GM12878 (cell line): Measurements from ENCODE around the gene RTP3. TPM values are rescaled to one million over a fixed set of nuclear protein-coding genes. Genes with fewer than 3 reads are reported as not detected.

ENCODE experiments used
- ATAC-seq: fragments of 200-7000 bp; cut with Tn5 transposase; 3 replicates; pipeline ENCODE4 v1.9.1; 2020; ENCODE audit warnings: mild to moderate bottlenecking, moderate library complexity
- BruUV-seq: library from RNA; stranded (reverse); fragments of 400-500 nt; replicated peaks from 2 replicates; lab custom pipeline; 2021; lab: Mats Ljungman, UMichigan
- CTCF ChIA-PET: fragments of 300-600 bp; sonication (Branson Sonifier 250); formaldehyde crosslinking; extraction: SDS; loops from one replicate; lab custom pipeline; 2021; ENCODE audit warnings: inconsistent platforms; lab: Yijun Ruan, JAX
- POLR2A ChIA-PET: fragments of 350-600 bp; formaldehyde crosslinking; extraction: SDS; loops from one replicate; lab custom pipeline; 2021; ENCODE audit warnings: inconsistent platforms; lab: Charles Lee
- RAD21 ChIA-PET: fragments of 300-600 bp; sonication (Branson Sonifier 250); formaldehyde crosslinking; loops from one replicate; lab custom pipeline; 2023; ENCODE audit warnings: antibody characterized with exemption; ENCODE audit not compliant: unreplicated experiment; lab: Charles Lee
- SMC1A ChIA-PET: fragments of 300-600 bp; sonication (Branson Sonifier 250); formaldehyde crosslinking; loops from one replicate; lab custom pipeline; 2023; ENCODE audit not compliant: unreplicated experiment, uncharacterized antibody; lab: Charles Lee
- DNase-seq: peaks from one replicate; pipeline ENCODE4 v3.0.0-alpha.2; 2011; ENCODE audit warnings: low read depth, low spot score
- FAIRE-seq: peaks from 3 replicates; lab custom pipeline; 2011; peaks lifted over from hg19 to GRCh38; lab: Jason Lieb, UNC
- H2AFZ ChIP-seq: 2 replicates; pipeline ENCODE4 v1.6.0; 2011; ENCODE audit warnings: low read depth, low read length, control low read depth; ENCODE audit not compliant: control insufficient read depth
- H3K27ac ChIP-seq: 2 replicates; pipeline ENCODE4 v1.5.1; 2011; ENCODE audit warnings: control low read depth; ENCODE audit not compliant: control insufficient read depth, insufficient read depth
- H3K27me3 ChIP-seq, 2 experiments: replicated peaks in 1 of 2; 2 replicates each; pipeline versions ENCODE4 v1.6.0 to v1.6.1; 2011; ENCODE audit warnings: low read length in 1 of 2; ENCODE audit not compliant: control insufficient read depth in 2 of 2, insufficient read depth in 2 of 2
- H3K36me3 ChIP-seq, 2 experiments: 2 replicates each; pipeline ENCODE4 v1.5.1; 2011; ENCODE audit warnings: low read length in 1 of 2; ENCODE audit not compliant: control insufficient read depth in 2 of 2, insufficient read depth in 2 of 2
- H3K4me1 ChIP-seq: 2 replicates; pipeline ENCODE4 v1.6.1; 2011; ENCODE audit warnings: mild to moderate bottlenecking, low read length, moderate library complexity, mixed read lengths; ENCODE audit not compliant: control insufficient read depth, insufficient read depth
- H3K4me2 ChIP-seq: 2 replicates; pipeline ENCODE4 v1.6.0; 2011; ENCODE audit warnings: control low read depth; ENCODE audit not compliant: control insufficient read depth, insufficient read depth
- H3K4me3 ChIP-seq: fragments of 200-600 bp; sonication (generic); 2 replicates; pipeline ENCODE4 v1.5.1; 2016
- H3K79me2 ChIP-seq: 2 replicates; pipeline ENCODE4 v1.6.0; 2011; ENCODE audit warnings: low read length; ENCODE audit not compliant: control insufficient read depth, insufficient read depth
- H3K9ac ChIP-seq: 2 replicates; pipeline ENCODE4 v1.8.0; 2011; ENCODE audit warnings: low read length, control low read depth, mixed read lengths; ENCODE audit not compliant: control insufficient read depth, insufficient read depth
- H3K9me3 ChIP-seq: replicated peaks from 3 replicates; pipeline ENCODE4 v1.5.1; 2011; ENCODE audit warnings: mild to moderate bottlenecking, low read length; ENCODE audit not compliant: control insufficient read depth, insufficient read depth
- H4K20me1 ChIP-seq: 2 replicates; pipeline ENCODE4 v1.6.0; 2011; ENCODE audit not compliant: control insufficient read depth, insufficient read depth
- CBFB ChIP-seq: IDR thresholded peaks from 2 replicates; pipeline ENCODE4 v1.6.1; 2016; ENCODE audit warnings: antibody characterized with exemption, low read depth
- CREB1 ChIP-seq: IDR thresholded peaks from 2 replicates; pipeline ENCODE4 v1.6.1; 2012; ENCODE audit warnings: low read depth, mild to moderate bottlenecking, inconsistent platforms
- EZH2 ChIP-seq: IDR thresholded peaks from 2 replicates; pipeline ENCODE4 v1.6.1; 2012; ENCODE audit warnings: low read depth, mild to moderate bottlenecking, control low read depth, inconsistent platforms, low read length, borderline replicate concordance; ENCODE audit not compliant: control insufficient read depth
- LARP7 ChIP-seq: fragments of 450-650 bp; IDR thresholded peaks from 2 replicates; pipeline ENCODE4 v1.6.1; 2017; ENCODE audit warnings: mild to moderate bottlenecking
- MLLT1 ChIP-seq: fragments of 450-650 bp; IDR thresholded peaks from 2 replicates; pipeline ENCODE4 v1.6.1; 2016; ENCODE audit warnings: mild to moderate bottlenecking
- MYC ChIP-seq: IDR thresholded peaks from 2 replicates; pipeline ENCODE4 v1.6.1; 2011; ENCODE audit warnings: mild to moderate bottlenecking, low read length, moderate library complexity, inconsistent platforms; ENCODE audit not compliant: insufficient read depth, insufficient replicate concordance, insufficient read length, severe bottlenecking
- NR2C1 ChIP-seq: fragments of 450-650 bp; IDR thresholded peaks from 2 replicates; pipeline ENCODE4 v1.6.1; 2017; ENCODE audit warnings: antibody characterized with exemption, mild to moderate bottlenecking, moderate library complexity
- NR2F1 ChIP-seq: fragments of 450-650 bp; conservative IDR thresholded peaks from 2 replicates; pipeline ENCODE4 v1.6.1; 2017; ENCODE audit warnings: mild to moderate bottlenecking
- REST ChIP-seq: IDR thresholded peaks from 2 replicates; pipeline ENCODE4 v1.6.1; 2012; ENCODE audit warnings: mild to moderate bottlenecking, low read depth, low read length
- SMC3 ChIP-seq: IDR thresholded peaks from 2 replicates; pipeline ENCODE4 v1.6.1; 2011; ENCODE audit warnings: low read length, improper control_type of control experiment, borderline replicate concordance
- TCF3 ChIP-seq: IDR thresholded peaks from 2 replicates; pipeline ENCODE4 v1.6.1; 2012; ENCODE audit warnings: low read depth, mild to moderate bottlenecking, low read length, borderline replicate concordance; ENCODE audit not compliant: insufficient read depth
- ZBTB11 ChIP-seq: fragments of 450-650 bp; formaldehyde crosslinking; IDR thresholded peaks from 2 replicates; pipeline ENCODE4 v1.5.0; 2022; ENCODE audit warnings: mild to moderate bottlenecking, missing genetic modification characterization
- ZBTB33 ChIP-seq: fragments of 450-650 bp; IDR thresholded peaks from 2 replicates; pipeline ENCODE4 v1.6.1; 2017; ENCODE audit warnings: mild to moderate bottlenecking
- WGBS: methylation state at CpG from one replicate; pipeline ENCODE4 v1.1.6; 2016; ENCODE audit warnings: low lambda C conversion rate; ENCODE audit not compliant: insufficient replicate concordance, insufficient coverage; ENCODE audit errors: missing lambda C conversion rate; 5-methylcytosine and 5-hydroxymethylcytosine counted together
- in situ Hi-C: fragments of 300-500 bp; cut with MboI; formaldehyde crosslinking; loops from 9 replicates; pipeline ENCODE4 v1.14.3; 2018; ENCODE audit warnings: mixed read lengths
- intact Hi-C: fragments of 100-400 bp; cut with micrococcal nuclease; formaldehyde crosslinking; loops from one replicate; pipeline ENCODE4 v1.14.2; 2022; ENCODE audit not compliant: unreplicated experiment
- polyA plus RNA-seq, 11 experiments: library from polyadenylated mRNA; depleted of rRNA in 4 of 11; unstranded in 6 of 11; stranded (reverse) in 5 of 11; fragments of >200 nt; fragmentation: Nextera tagmentation in 4 of 11; fragmentation: Illumina TruSeq in 1 of 11; extraction: Ambion mirVana in 4 of 11; extraction: Trizol in 1 of 11; gene quantifications; 1 replicate in 1 of 11; 2 replicates in 10 of 11; pipeline versions ENCODE4 v1.2.1 to v1.2.3, GENCODE V29; 2011 to 2016; ENCODE audit warnings: inconsistent platforms in 2 of 11, missing spikeins in 2 of 11, low read depth in 1 of 11
- total RNA-seq, 4 experiments: library from RNA; depleted of rRNA in 3 of 4; stranded (reverse); fragments of >200 nt in 3 of 4; fragmentation: Illumina TruSeq in 1 of 4; extraction: Trizol in 1 of 4; gene quantifications; 2 replicates each; pipeline versions ENCODE4 v1.2.1 to v1.2.3, GENCODE V29; 2013 to 2021

Gene RTP3
- total and polyA plus RNA-seq, 10 of the 15 experiments (the other 5 are each of a cell fraction or from before 2014, with no cell fraction given), result 0.06 TPM; not detected in 9

GRCh38 chr3:46482632-46483350, 15.0 kb upstream of the RTP3 start:
- Histone ChIP-seq H3K27ac (no peak overlapping the region), H3K9ac (no peak overlapping the region), H3K27me3 (peaks cover 4 to 6% of the 10 kb centered on the region in 2 experiments), H3K4me1 (no peaks in the 10 kb centered on the region), H3K36me3 (no peaks in the 10 kb centered on the region), H4K20me1 (no peaks in the 10 kb centered on the region), H3K4me2 (no peak overlapping the region), H3K9me3 (no peaks in the 10 kb centered on the region), H3K4me3 (no peak overlapping the region), H3K79me2 (no peaks in the 10 kb centered on the region), H2AFZ (no peak overlapping the region)
- no peak for ATAC-seq
- DNase-seq, result no peak
- intact Hi-C loops (no loop called here), in situ Hi-C loops (no loop called here)
- BruUV-seq, result no TSS peak
- ChIA-PET SMC1A (interaction anchor here (1.2 kb wide), 1 partner anchor 147 kb away, joined by 3 read pairs; no protein-coding TSS in a partner anchor), RAD21 (no interaction called here), CTCF (interaction anchor here (1.1 to 11.0 kb wide), 3 partner anchors 8 to 220 kb away, joined by 3 to 207 read pairs (median 7); no protein-coding TSS in a partner anchor), POLR2A (no interaction called here)
- WGBS, result 75% methylated on average over 1 of the region's 1 CpG
- peak; percentile 31 for FAIRE-seq
- no peak for TF ChIP-seq REST
- TF ChIP-seq ZBTB33, result no peak
- TF ChIP-seq CBFB, result no peak
- TF ChIP-seq SMC3, result no peak
- TF ChIP-seq EZH2, result no peak
- TF ChIP-seq MYC, result no peak
- no peak for TF ChIP-seq CREB1
- no peak for TF ChIP-seq NR2F1
- no peak for TF ChIP-seq NR2C1
- TF ChIP-seq LARP7, result no peak
- TF ChIP-seq TCF3, result no peak
- TF ChIP-seq ZBTB11, result no peak
- no peak for TF ChIP-seq MLLT1
